ENCODE results near the gene RANGAP1.

Gene RANGAP1

GRCh38 chr22:41237707-41238569 lies 48.0 kb downstream of the RANGAP1 start:
- H3K4me3 ChIP-seq (ENCODE audit: low read depth, low read length), result 0 out of 2 replicates have a peak overlapping the region, but pooled peaks have one; percentile 9
- TF ChIP-seq CTCF (IDR thresholded peaks at IDR 0.05; ENCODE audit: control insufficient read depth, extremely low read depth, insufficient read depth), result peak; percentile 70
- DNase-seq (ENCODE audit: low read depth), result peak; percentile 33

- no peak for DNase-seq (ENCODE audit: low read depth)
- H3K4me3 ChIP-seq (ENCODE audit: low read depth, low read length), result 0 out of 2 replicates have a peak overlapping the region, but pooled peaks have one; percentile 9
- TF ChIP-seq CTCF (IDR thresholded peaks at IDR 0.05; ENCODE audit: control insufficient read depth, extremely low read depth, insufficient read depth), result no peak
Measured at GRCh38 chr22:41237036-41237706, 48.8 kb downstream of the RANGAP1 start.

DNA sequence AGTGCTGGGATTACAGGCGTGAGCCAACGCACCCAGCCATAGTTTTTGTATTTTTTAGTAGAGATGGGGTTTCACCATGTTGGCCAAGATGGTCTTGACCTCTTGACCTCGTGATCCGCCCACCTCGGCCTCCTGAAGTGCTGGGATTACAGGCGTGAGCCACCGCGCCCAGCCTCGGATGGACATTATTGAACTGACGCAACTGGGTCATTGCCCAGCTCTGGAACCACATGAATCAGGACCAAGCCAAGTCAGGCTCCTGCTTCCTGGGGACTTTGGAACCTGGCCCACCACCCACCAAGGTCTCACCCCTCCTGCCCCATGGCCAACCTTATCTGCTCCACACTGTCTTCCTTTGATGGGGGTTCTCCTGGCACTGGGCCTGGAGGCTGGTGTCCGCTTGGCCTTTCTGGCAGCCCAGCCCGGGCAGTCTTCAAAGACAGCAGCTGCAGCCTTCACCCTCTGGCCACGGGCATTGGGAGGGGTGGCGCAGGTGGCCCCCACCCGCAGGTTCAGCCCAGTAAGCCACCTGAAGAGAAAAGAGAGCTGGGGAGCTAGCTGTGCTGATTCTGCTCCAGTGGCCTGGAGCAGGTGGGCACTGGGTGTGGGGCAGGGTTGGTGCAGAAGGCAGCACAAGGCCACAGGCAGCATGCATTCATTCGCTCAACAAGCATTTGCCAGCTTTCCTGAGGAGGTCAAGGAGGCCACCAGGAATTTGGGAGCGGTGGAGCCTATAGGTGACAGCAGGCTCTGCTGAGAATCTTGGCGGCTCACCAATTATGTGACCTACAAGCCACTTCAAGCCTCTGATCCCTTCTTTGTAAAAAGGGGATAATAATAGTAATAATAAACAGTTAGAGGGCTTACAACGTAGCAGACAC lies 50.9 kb downstream of the RANGAP1 start:
- no peak overlapping the region for H3K4me3 ChIP-seq (ENCODE audit: low read depth, low read length)
- DNase-seq (ENCODE audit: low read depth), result no peak
- no peak for TF ChIP-seq CTCF (IDR thresholded peaks at IDR 0.05; ENCODE audit: control insufficient read depth, extremely low read depth, insufficient read depth)

DNA sequence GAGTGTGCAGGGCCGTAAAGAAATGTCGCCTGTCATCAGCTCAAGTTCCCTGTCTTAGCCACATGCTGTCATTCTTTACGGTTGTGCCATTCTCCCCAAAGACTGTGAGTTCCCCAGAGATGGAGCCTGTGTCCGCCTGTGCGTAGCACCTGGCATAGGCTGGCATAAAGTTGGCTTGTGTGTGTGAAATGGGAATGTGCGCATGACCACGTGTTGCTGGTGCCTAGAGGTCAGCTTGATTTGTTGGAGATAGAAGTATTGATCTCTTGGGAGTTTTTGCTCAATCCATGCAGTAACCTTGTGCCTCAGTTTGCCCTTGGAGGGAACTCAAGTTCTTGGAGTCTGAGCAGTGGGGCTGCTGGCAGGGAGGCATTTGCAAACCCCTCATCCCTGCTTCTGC lies 54.6 kb downstream of the RANGAP1 start:
- no peak for TF ChIP-seq CTCF (IDR thresholded peaks at IDR 0.05; ENCODE audit: control insufficient read depth, extremely low read depth, insufficient read depth)
- DNase-seq (ENCODE audit: low read depth), result no peak
- no peak overlapping the region for H3K4me3 ChIP-seq (ENCODE audit: low read depth, low read length)

DNA sequence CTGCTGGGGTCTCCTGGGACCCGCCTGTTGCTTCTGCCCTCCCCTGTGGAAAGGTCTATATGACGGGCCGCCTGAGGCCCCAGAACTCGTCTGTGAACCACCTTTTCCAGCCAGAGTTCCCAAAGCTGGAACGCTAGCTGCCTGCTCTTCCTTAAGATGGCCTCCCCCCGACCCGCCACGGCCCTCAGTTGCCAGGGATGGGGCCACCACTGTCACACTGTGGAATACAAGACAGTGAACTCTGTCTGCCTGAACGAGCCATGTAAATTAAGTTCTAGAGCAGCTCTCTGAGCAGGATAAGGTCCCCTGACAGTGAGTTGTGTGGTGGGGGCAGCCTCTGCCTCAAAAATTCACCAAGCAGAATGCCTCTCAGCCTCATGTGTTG lies 55.6 kb downstream of the RANGAP1 start:
- DNase-seq (ENCODE audit: low read depth), result no peak
- no peak for TF ChIP-seq CTCF (IDR thresholded peaks at IDR 0.05; ENCODE audit: control insufficient read depth, extremely low read depth, insufficient read depth)
- no peak overlapping the region for H3K4me3 ChIP-seq (ENCODE audit: low read depth, low read length)

DNA sequence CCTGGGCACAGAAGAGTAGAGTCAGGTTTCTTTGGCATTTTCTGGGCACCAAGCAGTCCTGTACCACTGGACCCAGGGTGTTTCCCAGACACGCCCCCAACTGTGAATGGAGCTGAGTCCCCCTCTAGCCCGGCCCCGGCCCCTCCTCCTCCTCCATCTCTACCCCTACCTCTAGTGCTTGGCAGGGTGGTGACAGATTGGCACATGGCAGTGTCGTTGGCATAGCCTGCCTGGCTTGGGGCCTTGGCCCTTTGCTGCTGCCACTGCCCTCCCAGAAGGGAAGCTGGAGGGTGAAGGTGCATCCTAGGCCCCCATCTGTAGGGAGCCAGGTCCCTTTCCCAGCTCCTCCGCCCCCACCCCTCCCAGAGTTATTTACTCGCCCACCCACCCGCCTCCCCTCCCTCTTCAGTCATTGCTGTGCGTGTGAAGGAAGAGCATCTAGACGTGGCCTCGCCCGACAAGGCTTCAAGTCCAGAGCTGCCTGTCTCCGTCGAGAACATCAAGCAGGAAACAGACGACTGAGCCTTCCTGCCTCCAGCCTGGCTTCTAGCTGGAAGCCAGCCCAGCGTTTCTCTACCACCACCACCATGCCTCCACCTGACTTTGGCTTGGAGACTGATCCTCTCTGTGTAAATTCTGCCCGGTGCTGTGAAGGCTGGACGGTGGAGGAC lies 56.1 kb downstream of the RANGAP1 start:
- DNase-seq (ENCODE audit: low read depth), result no peak
- no peak for TF ChIP-seq CTCF (IDR thresholded peaks at IDR 0.05; ENCODE audit: control insufficient read depth, extremely low read depth, insufficient read depth)
- H3K4me3 ChIP-seq (ENCODE audit: low read depth, low read length), result no peak overlapping the region

Data from LNCaP clone FGC (cell line).